K562 (cell line): ENCODE measurements around the gene ALOX12B. TPM values are rescaled to one million over a fixed set of nuclear protein-coding genes. Genes with fewer than 3 reads are reported as not detected.

Experiments used
- CHAMP1 ChIP-seq: fragments of 450-650 bp; IDR thresholded peaks from 2 replicates; pipeline ENCODE4 v1.6.1; 2016; ENCODE audit warnings: mild to moderate bottlenecking
- CHD1 ChIP-seq: fragments of 200-600 bp; sonication (generic); IDR thresholded peaks from one replicate; pipeline ENCODE4 v1.6.1; 2012; ENCODE audit warnings: mild to moderate bottlenecking, moderate library complexity, low read length, inconsistent platforms
- CREB1 ChIP-seq, 2 experiments: sonication (generic) in 1 of 2; formaldehyde crosslinking in 1 of 2; IDR thresholded peaks; 2 replicates each; pipeline versions ENCODE4 v1.6.1 to v1.8.0; 2012 to 2022; ENCODE audit warnings: inconsistent platforms in 1 of 2, mild to moderate bottlenecking in 1 of 2, missing genetic modification reagents in 1 of 2, moderate library complexity in 1 of 2
- DPF2 ChIP-seq: fragments of 450-650 bp; IDR thresholded peaks from 2 replicates; pipeline ENCODE4 v1.6.1; 2016
- ELK1 ChIP-seq: sonication (generic); formaldehyde crosslinking; IDR thresholded peaks from 2 replicates; pipeline ENCODE4 v1.8.1; 2022; ENCODE audit warnings: missing genetic modification reagents
- ERF ChIP-seq: fragments of 450-650 bp; formaldehyde crosslinking; IDR thresholded peaks from 2 replicates; pipeline ENCODE4 v1.4.0; 2020; ENCODE audit warnings: mild to moderate bottlenecking, mixed read lengths
- JUND ChIP-seq, 2 experiments: IDR thresholded peaks; 2 replicates in 1 of 2; 3 replicates in 1 of 2; pipeline ENCODE4 v1.6.1; 2011; ENCODE audit warnings: borderline replicate concordance in 2 of 2, low read depth in 2 of 2, low read length in 2 of 2, improper control_type of control experiment in 1 of 2, missing biosample characterization in 1 of 2, missing genetic modification characterization in 1 of 2, missing genetic modification reagents in 1 of 2
- MAFG ChIP-seq: fragments of 450-650 bp; conservative IDR thresholded peaks from 2 replicates; pipeline ENCODE4 v1.6.1; 2016; ENCODE audit warnings: missing genetic modification characterization, missing compliant biosample characterization
- MNT ChIP-seq, 2 experiments: fragments of 450-650 bp; conservative IDR thresholded peaks; 2 replicates each; pipeline ENCODE4 v1.6.1; 2017; ENCODE audit warnings: mild to moderate bottlenecking in 2 of 2, moderate library complexity in 2 of 2
- MTA1 ChIP-seq: fragments of 450-650 bp; IDR thresholded peaks from 2 replicates; pipeline ENCODE4 v1.6.1; 2017; ENCODE audit warnings: borderline replicate concordance
- POLR2AphosphoS2 ChIP-seq: IDR thresholded peaks from 2 replicates; pipeline ENCODE4 v1.6.1; 2012; ENCODE audit warnings: low read length, improper control_type of control experiment
- POLR3A ChIP-seq: IDR thresholded peaks from 2 replicates; pipeline ENCODE4 v1.6.1; 2011; ENCODE audit warnings: borderline replicate concordance, mild to moderate bottlenecking, moderate library complexity; ENCODE audit not compliant: insufficient read length, insufficient read depth; ENCODE audit errors: extremely low read depth
- RB1 ChIP-seq: fragments of 450-650 bp; IDR thresholded peaks from 2 replicates; pipeline ENCODE4 v1.6.1; 2017; ENCODE audit warnings: low read depth, mild to moderate bottlenecking
- RBBP5 ChIP-seq: fragments of 200-600 bp; sonication (generic); IDR thresholded peaks from 2 replicates; pipeline ENCODE4 v1.6.1; 2012; ENCODE audit warnings: borderline replicate concordance, mild to moderate bottlenecking, low read length, control low read depth, inconsistent platforms; ENCODE audit not compliant: insufficient read depth, poor library complexity, severe bottlenecking
- VEZF1 ChIP-seq: fragments of 200-800 bp; sonication (Bioruptor generic); IDR thresholded peaks from 2 replicates; pipeline ENCODE4 v1.6.1; 2017; ENCODE audit warnings: missing genetic modification characterization, missing compliant biosample characterization
- ZNF197 ChIP-seq: fragments of 200-800 bp; sonication (Bioruptor generic); IDR thresholded peaks from 2 replicates; pipeline ENCODE4 v1.6.1; 2016; ENCODE audit warnings: low read depth, missing genetic modification characterization, missing compliant biosample characterization
- ZNF766 ChIP-seq: fragments of 200-800 bp; sonication (Bioruptor generic); conservative IDR thresholded peaks from 2 replicates; pipeline ENCODE4 v1.6.1; 2016; ENCODE audit warnings: missing genetic modification characterization, missing compliant biosample characterization
- ZSCAN29 ChIP-seq: fragments of 450-650 bp; IDR thresholded peaks from 2 replicates; pipeline ENCODE4 v1.6.1; 2017
- polyA plus RNA-seq, 8 experiments: library from polyadenylated mRNA; depleted of rRNA in 4 of 8; stranded (reverse) in 5 of 8; unstranded in 3 of 8; fragments of >200 nt; fragmentation: Nextera tagmentation in 2 of 8; fragmentation: Illumina TruSeq in 1 of 8; extraction: Ambion mirVana in 2 of 8; extraction: Trizol in 1 of 8; gene quantifications; 2 replicates each; pipeline versions ENCODE4 v1.2.1 to v1.2.3, GENCODE V29; 2011 to 2014; ENCODE audit warnings: inconsistent platforms in 1 of 8, missing spikeins in 1 of 8
- total RNA-seq, 7 experiments: library from RNA; depleted of rRNA in 6 of 7; stranded (reverse); fragments of >200 nt in 6 of 7; fragmentation: Illumina TruSeq in 2 of 7; extraction: Trizol in 2 of 7; gene quantifications; 2 replicates each; pipeline versions ENCODE4 v1.2.1 to v1.2.3, GENCODE V29; 2011 to 2021; ENCODE audit warnings: low replicate concordance in 1 of 7

The ALOX12B gene
- total and polyA plus RNA-seq, 9 of the 15 experiments (the other 6 are each of a cell fraction or from before 2014, with no cell fraction given) = not detected

GRCh38 chr17:8119581-8120519 lies 32.3 kb upstream of the ALOX12B start (continued):
- TF ChIP-seq ELK1 (CRISPR knock-in tag) = no peak
- TF ChIP-seq POLR2AphosphoS2 = no peak
- TF ChIP-seq RBBP5 = no peak
- peak; percentile 19 for TF ChIP-seq CHD1
- 0 out of 2 replicates have a peak, but pooled peaks have one; percentile 58 for TF ChIP-seq ZNF197 (CRISPR knock-in tag)
- TF ChIP-seq MTA1 = peak; percentile 31; the same call in 1 of the 2 replicates
- peak; percentile 28 to 42; a peak in 2 of 4 replicates for TF ChIP-seq MNT (conservative IDR thresholded peaks at IDR 0.05)
- TF ChIP-seq JUND (IDR thresholded peaks at IDR 0.05; ENCODE audit: borderline replicate concordance, low read depth, low read length) = peak; percentile 63
- no peak; the same call in 2 of the 3 replicates for TF ChIP-seq JUND (tag; IDR thresholded peaks at IDR 0.05; ENCODE audit: borderline replicate concordance, low read depth, low read length)
- 0 out of 2 replicates have a peak, but pooled peaks have one; percentile 13 for TF ChIP-seq ZNF766
- TF ChIP-seq MAFG (tag) = no peak
- TF ChIP-seq CHAMP1 = no peak; the same call in 1 of the 2 replicates
- TF ChIP-seq RB1 = peak; percentile 29
- peak; percentile 83 for TF ChIP-seq POLR3A
- peak; percentile 23; the same call in 1 of the 2 replicates for TF ChIP-seq CREB1 (IDR thresholded peaks at IDR 0.05)
- TF ChIP-seq CREB1 (CRISPR knock-in tag; IDR thresholded peaks at IDR 0.05) = no peak
- 0 out of 2 replicates have a peak, but pooled peaks have one; percentile 6 for TF ChIP-seq DPF2
- peak; percentile 83 for TF ChIP-seq VEZF1 (CRISPR knock-in tag)
- TF ChIP-seq ERF (CRISPR knock-in tag) = no peak
- peak; percentile 56; the same call in 1 of the 2 replicates for TF ChIP-seq ZSCAN29
